Islet of Langerhans (tissue), 1 donor: ENCODE results near the gene DTNA.

Experiments used
- FAIRE-seq: peaks from one replicate; lab custom pipeline; 2011; peaks lifted over from hg19 to GRCh38; lab: Jason Lieb, UNC

The DTNA gene

GRCh38 chr18:34859496-34859895 lies 149.4 kb downstream of the DTNA start:
- FAIRE-seq = no peak

DNA sequence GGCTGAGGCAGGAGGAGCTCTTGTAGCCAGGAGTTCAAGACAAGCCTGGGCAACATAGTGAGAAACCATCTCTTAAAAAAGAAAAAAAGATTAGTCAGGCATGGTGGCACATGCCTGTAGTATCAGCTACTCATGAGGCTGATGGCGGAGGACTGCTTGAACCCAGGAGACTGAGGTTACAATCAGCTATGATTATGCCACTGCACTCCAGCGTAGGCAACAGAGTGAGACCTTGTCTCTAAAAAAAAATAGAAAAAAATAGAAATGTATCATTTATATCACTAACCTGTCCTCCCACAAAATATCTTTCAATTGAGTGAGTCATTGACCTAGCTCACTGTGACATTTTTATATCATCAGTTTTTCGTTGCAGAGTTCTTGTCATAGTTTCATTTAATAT lies 152.5 kb downstream of the DTNA start:
- FAIRE-seq = no peak

- FAIRE-seq = no peak
Measured at GRCh38 chr18:34863702-34864101, 153.6 kb downstream of the DTNA start.

GRCh38 chr18:34864836-34865497 lies 154.9 kb downstream of the DTNA start:
- no peak for FAIRE-seq

- FAIRE-seq = no peak
Measured at GRCh38 chr18:34866310-34866709, 156.2 kb downstream of the DTNA start.

DNA sequence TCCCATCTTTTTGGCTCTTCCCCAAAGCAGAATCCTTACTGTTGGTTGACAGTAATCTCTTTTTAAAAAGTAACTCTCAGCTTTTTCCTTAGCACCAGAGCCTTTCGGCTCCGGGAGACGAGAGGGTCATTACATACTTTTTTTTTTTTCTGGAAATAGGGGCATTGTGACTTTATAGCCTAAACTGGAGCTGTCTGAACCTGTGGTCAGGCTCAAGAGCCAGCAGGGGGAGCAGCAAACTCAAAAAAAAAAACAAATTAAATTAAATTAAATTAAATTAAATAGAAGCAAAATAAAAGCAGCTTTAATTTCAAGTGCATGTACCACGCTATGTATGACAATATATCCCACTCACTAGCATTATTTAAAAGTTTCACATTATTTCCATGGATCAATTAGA lies 156.6 kb downstream of the DTNA start:
- FAIRE-seq = peak; percentile 93

DNA sequence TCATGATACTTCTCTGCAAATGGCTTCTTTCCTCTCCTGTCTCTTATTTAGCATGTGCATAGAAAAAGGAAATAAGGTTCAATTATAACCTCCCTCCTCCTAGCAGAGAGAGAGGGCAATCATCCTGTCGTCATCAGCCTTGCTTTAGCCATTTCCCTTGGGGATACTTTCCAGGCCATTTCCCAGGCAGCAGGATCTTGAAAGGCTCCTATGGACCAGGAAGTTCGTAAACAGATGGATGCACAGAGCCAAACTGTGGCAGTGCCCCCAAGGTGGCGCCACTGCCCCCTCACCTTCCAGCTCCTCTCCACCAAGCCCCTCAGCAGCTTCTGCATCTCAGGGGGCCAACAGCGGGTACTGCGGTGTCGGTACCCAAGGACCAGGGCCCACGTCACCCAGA lies 157.4 kb downstream of the DTNA start:
- FAIRE-seq = no peak

DNA sequence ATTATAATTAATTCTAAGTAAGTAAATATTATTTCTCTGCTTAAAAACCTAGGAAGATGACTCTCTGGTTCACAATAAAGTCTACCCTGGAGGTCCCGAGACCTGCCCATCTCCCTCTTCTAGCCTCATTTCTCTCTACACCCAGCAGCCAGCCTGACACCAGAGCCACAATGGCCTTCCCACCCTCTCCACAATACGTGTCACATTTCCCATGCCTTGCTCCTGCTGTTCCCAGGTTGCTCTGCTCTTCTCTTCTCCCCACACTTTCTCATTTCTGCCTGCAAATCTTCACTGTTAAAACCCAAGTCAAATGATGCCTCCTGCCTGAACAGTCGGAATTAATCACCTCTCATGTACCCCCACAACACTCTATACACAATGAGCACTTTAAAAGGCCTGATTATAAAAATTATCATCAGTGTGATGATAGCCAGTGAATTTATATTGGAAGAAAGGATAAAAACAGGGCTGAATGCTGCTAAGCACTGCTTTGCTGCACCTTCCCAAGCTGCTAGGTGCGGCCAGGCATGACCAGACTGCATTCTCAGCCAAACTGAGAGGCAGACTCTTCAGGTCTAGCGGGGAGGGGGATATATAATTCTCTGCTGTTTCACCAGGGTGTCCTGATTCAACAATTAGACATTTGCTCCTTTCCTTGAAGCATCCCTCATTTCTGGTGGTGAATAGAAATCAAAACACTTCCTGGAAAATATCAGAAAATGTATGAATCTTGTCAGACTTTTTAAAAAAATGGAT lies 160.6 kb downstream of the DTNA start:
- FAIRE-seq = no peak

DNA sequence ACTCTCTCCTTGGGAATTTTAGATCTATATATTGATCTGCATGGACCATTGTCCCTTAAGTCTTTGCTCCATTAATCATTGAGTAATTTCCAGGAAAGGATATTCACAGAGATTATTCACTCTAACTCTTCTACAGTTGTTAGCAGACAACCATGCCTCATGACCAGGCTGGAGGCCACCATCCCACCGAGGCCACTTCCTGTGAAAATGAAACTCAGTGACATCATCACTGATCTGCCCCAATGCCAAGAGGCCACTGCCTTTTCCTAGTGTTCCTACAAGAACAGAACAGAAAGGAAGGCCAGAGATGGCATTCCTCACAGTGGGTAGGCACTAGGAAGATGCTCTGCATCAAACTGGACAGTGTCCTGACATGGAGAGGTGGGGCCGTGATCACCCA lies 161.3 kb downstream of the DTNA start:
- FAIRE-seq = no peak

- FAIRE-seq = no peak
Measured at GRCh38 chr18:34872066-34872465, 162.0 kb downstream of the DTNA start.

DNA sequence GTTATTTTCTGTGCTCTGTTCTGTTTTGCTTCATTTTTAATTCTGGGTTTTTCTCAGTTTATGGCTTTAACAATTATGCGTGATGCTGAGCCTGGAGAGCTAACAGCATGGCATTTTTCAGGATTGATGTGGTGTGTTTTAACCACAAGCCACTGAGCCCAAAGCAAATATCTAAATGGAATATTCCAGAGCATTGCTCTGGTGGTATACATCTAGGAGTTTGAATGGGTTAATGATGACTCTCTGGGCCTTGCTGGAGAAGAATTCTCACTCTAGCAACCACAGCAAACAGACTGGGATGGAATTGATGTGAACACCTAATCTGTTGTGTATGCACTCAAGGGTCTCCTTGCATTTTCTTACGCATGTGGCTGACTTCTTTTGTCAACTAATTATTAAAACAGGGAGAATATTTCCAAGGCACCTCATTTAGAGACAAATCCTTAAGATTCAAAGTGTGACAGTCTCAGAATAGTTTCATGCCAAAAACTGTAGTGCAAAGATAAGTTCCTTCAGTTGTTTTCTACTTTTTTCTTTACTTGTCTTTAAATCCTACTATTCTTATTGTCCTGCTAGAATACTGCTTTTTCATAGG lies 164.0 kb downstream of the DTNA start:
- no peak for FAIRE-seq

GRCh38 chr18:34875150-34875549 lies 165.1 kb downstream of the DTNA start:
- FAIRE-seq = no peak

DNA sequence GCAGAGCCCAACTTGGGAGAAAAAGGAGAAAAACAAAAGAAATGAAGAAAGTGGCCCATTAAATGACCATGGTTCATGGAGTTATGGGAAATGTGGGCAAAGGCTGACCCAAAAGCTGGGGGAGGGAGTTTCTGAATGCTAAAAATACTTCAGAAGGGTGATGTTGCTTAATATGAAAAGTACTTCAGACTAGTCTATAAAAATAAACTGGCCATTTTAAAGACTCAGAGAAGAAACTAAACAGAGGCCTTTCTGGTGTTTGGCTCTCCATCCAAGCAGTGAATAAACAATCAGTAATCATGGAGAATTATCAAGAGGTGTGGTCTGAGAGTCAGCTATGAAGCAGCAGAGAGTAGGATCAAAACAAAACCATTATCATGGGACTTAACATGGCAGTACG lies 170.3 kb downstream of the DTNA start:
- no peak for FAIRE-seq

- FAIRE-seq = peak; percentile 97
Measured at GRCh38 chr18:34880882-34881834, 171.1 kb downstream of the DTNA start.

DNA sequence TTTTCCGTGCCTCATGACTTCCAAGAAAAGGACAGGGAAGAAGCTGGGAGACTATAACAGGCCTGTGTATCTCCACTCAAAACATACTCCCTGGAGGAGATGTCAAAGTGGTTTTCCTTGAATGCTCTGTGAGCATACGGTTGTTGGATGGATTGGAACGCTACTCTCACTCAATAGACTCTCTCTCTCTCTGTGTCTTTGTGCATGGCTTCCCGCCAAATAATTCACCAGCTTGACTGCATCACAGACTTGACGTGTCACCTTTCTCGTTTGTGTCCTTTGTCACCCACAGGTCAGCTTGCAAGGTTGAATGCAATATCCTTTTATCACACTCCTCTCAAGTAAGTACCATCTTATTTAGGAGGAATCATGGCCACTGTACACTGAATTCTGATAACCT lies 174.3 kb downstream of the DTNA start:
- FAIRE-seq = no peak

GRCh38 chr18:34886177-34886576 lies 176.1 kb downstream of the DTNA start:
- no peak for FAIRE-seq

GRCh38 chr18:34887881-34888580 lies 177.9 kb downstream of the DTNA start:
- FAIRE-seq = no peak

- no peak for FAIRE-seq
Measured at GRCh38 chr18:34890486-34891085, 180.5 kb downstream of the DTNA start.

- no peak for FAIRE-seq
Measured at GRCh38 chr18:34892379-34892778, 182.3 kb downstream of the DTNA start.

GRCh38 chr18:34893239-34893638 lies 183.1 kb downstream of the DTNA start:
- no peak for FAIRE-seq

DNA sequence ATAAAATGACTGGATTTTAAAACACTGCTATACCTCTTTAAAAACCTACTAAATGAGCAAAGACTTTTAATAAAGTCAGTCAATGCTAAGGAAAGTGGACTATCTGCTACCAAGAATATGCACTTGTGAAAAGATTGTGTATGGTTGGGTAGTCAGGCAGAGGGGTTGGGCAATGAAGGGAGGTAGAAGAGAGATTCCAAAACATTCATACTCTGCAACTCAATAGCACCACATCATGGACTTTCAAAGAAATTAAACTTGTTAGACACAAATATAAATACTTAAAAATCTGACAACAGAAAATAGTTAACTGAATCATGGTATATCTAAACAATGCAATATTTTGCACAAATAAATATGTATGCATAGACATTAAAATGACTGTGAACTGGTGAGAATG lies 191.2 kb downstream of the DTNA start:
- FAIRE-seq = no peak
